IMR-90 (cell line): ENCODE data around the gene ESPL1. TPM values are rescaled to one million over a fixed set of nuclear protein-coding genes. Genes with fewer than 3 reads are reported as not detected.

ENCODE experiments used
- ATAC-seq: fragments of 200-7000 bp; cut with Tn5 transposase; 2 replicates; pipeline ENCODE4 v1.9.1; 2020; ENCODE audit warnings: low read depth, mild to moderate bottlenecking, moderate library complexity
- BruUV-seq: library from RNA; stranded (reverse); fragments of 400-500 nt; replicated peaks from 2 replicates; lab custom pipeline; 2021; lab: Mats Ljungman, UMichigan
- CTCF ChIA-PET: fragments of 300-600 bp; formaldehyde crosslinking; extraction: SDS; loops from one replicate; lab custom pipeline; 2021; ENCODE audit warnings: antibody characterized with exemption; lab: Yijun Ruan, JAX
- POLR2A ChIA-PET: fragments of 300-600 bp; sonication (Branson Sonifier 250); formaldehyde crosslinking; loops from one replicate; lab custom pipeline; 2022; ENCODE audit warnings: antibody characterized with exemption; ENCODE audit not compliant: unreplicated experiment; lab: Charles Lee
- DNase-seq: peaks from one replicate; pipeline ENCODE4 v3.0.0; 2013
- H2AFZ ChIP-seq: replicated peaks from 2 replicates; pipeline ENCODE3; 2013; ENCODE audit warnings: low read length, mild to moderate bottlenecking; ENCODE audit not compliant: poor library complexity
- H2AK5ac ChIP-seq: 2 replicates; pipeline ENCODE4 v1.6.1; 2013; ENCODE audit warnings: low read depth, low read length, inconsistent platforms
- H2AK9ac ChIP-seq: replicated peaks from 2 replicates; pipeline ENCODE3; 2013; ENCODE audit warnings: mild to moderate bottlenecking, low read depth, low read length, moderate library complexity; ENCODE audit not compliant: poor library complexity
- H2BK120ac ChIP-seq: 2 replicates; pipeline ENCODE4 v1.6.1; 2013; ENCODE audit warnings: low read depth, low read length, inconsistent platforms
- H2BK15ac ChIP-seq: 3 replicates; pipeline ENCODE4 v1.6.1; 2013; ENCODE audit warnings: low read depth, low read length, inconsistent platforms
- H2BK20ac ChIP-seq: 2 replicates; pipeline ENCODE4 v1.6.1; 2013; ENCODE audit warnings: low read depth, mild to moderate bottlenecking, inconsistent platforms, low read length, moderate library complexity
- H2BK5ac ChIP-seq: 2 replicates; pipeline ENCODE4 v1.6.1; 2013; ENCODE audit warnings: mild to moderate bottlenecking, low read depth, low read length, inconsistent platforms; ENCODE audit not compliant: poor library complexity, severe bottlenecking
- H3K14ac ChIP-seq: replicated peaks from 2 replicates; pipeline ENCODE4 v1.6.1; 2013; ENCODE audit warnings: low read depth, low read length, inconsistent platforms
- H3K18ac ChIP-seq: 2 replicates; pipeline ENCODE4 v1.6.1; 2013; ENCODE audit warnings: low read depth, low read length, control low read depth
- H3K23ac ChIP-seq: 2 replicates; pipeline ENCODE4 v1.6.1; 2013; ENCODE audit warnings: low read depth, low read length, inconsistent platforms
- H3K27ac ChIP-seq: 2 replicates; pipeline ENCODE4 v1.5.1; 2013; ENCODE audit warnings: mild to moderate bottlenecking, control low read depth, low read length; ENCODE audit not compliant: insufficient read depth
- H3K27me3 ChIP-seq: 2 replicates; pipeline ENCODE4 v1.6.1; 2013; ENCODE audit warnings: low read length; ENCODE audit not compliant: control insufficient read depth, insufficient read depth
- H3K36me3 ChIP-seq: 2 replicates; pipeline ENCODE4 v1.6.1; 2013; ENCODE audit warnings: low read length, mixed read lengths; ENCODE audit not compliant: control insufficient read depth, insufficient read depth
- H3K4ac ChIP-seq: 2 replicates; pipeline ENCODE4 v1.6.1; 2013; ENCODE audit warnings: low read depth, low read length, inconsistent platforms
- H3K4me1 ChIP-seq: 2 replicates; pipeline ENCODE4 v1.6.1; 2013; ENCODE audit warnings: low read length, mixed read lengths; ENCODE audit not compliant: control insufficient read depth, insufficient read depth
- H3K4me2 ChIP-seq: 2 replicates; pipeline ENCODE4 v1.6.1; 2013; ENCODE audit warnings: low read depth, mild to moderate bottlenecking, control low read depth, low read length, moderate library complexity
- H3K4me3 ChIP-seq: 2 replicates; pipeline ENCODE4 v1.5.1; 2013; ENCODE audit warnings: low read depth, mild to moderate bottlenecking, control low read depth, low read length, moderate library complexity; ENCODE audit not compliant: insufficient read depth
- H3K56ac ChIP-seq: 2 replicates; pipeline ENCODE4 v1.6.1; 2013; ENCODE audit warnings: low read length, inconsistent platforms; ENCODE audit not compliant: insufficient read depth; ENCODE audit errors: extremely low read depth
- H3K79me1 ChIP-seq, 2 experiments: 2 replicates each; pipeline ENCODE4 v1.6.1; 2013; ENCODE audit warnings: low read length in 2 of 2, inconsistent platforms in 1 of 2, low read depth in 1 of 2
- H3K9ac ChIP-seq: 2 replicates; pipeline ENCODE4 v1.6.1; 2013; ENCODE audit warnings: low read depth, low read length, control low read depth
- H3K9me1 ChIP-seq: 2 replicates; pipeline ENCODE4 v1.6.1; 2013; ENCODE audit warnings: low read length, inconsistent platforms; ENCODE audit not compliant: insufficient read depth
- H3K9me3 ChIP-seq: 2 replicates; pipeline ENCODE4 v1.6.1; 2013; ENCODE audit warnings: low read length; ENCODE audit not compliant: control insufficient read depth, insufficient read depth
- H4K20me1 ChIP-seq: 2 replicates; pipeline ENCODE4 v1.6.1; 2013; ENCODE audit warnings: low read length, inconsistent platforms; ENCODE audit not compliant: insufficient read depth
- H4K5ac ChIP-seq: 2 replicates; pipeline ENCODE4 v1.6.1; 2013; ENCODE audit warnings: mild to moderate bottlenecking, low read depth, low read length, control low read depth
- H4K8ac ChIP-seq, 2 experiments: 2 replicates each; pipeline ENCODE4 v1.6.1; 2013; ENCODE audit warnings: low read depth in 2 of 2, low read length in 2 of 2, control low read depth in 1 of 2, inconsistent platforms in 1 of 2
- H4K91ac ChIP-seq: 2 replicates; pipeline ENCODE4 v1.6.1; 2013; ENCODE audit warnings: low read depth, low read length, inconsistent platforms; ENCODE audit not compliant: insufficient read depth
- NFE2L2 ChIP-seq: fragments of 150-350 bp; IDR thresholded peaks from 2 replicates; pipeline ENCODE4 v1.6.1; 2016; ENCODE audit warnings: low read depth, mild to moderate bottlenecking, low read length
- POLR2A ChIP-seq: IDR thresholded peaks from 2 replicates; pipeline ENCODE4 v1.6.1; 2012; ENCODE audit warnings: mild to moderate bottlenecking, low read depth, low read length
- RFX5 ChIP-seq: IDR thresholded peaks from 2 replicates; pipeline ENCODE4 v1.8.0; 2012; ENCODE audit warnings: low read depth, mild to moderate bottlenecking, low read length, moderate library complexity
- WGBS, 2 experiments: methylation state at CpG; one replicate each; pipeline versions ENCODE4 v1.1.5 to v1.1.7; 2013; ENCODE audit warnings: missing lambda C conversion rate in 2 of 2; ENCODE audit not compliant: insufficient read length in 1 of 2; ENCODE audit errors: extremely low coverage in 2 of 2; 5-methylcytosine and 5-hydroxymethylcytosine counted together
- dilution Hi-C: fragments of 300-500 bp; cut with HindIII; formaldehyde crosslinking; loops from one replicate; pipeline ENCODE4 v1.14.3; 2018; ENCODE audit warnings: low sequenced_read_pairs; ENCODE audit not compliant: unreplicated experiment
- in situ Hi-C: fragments of 300-500 bp; cut with MboI; formaldehyde crosslinking; loops from 3 replicates; pipeline ENCODE4 v1.14.3; 2019; ENCODE audit warnings: low sequenced_read_pairs, inconsistent platforms, mixed read lengths
- intact Hi-C: fragments of 100-400 bp; cut with micrococcal nuclease; formaldehyde crosslinking; loops from 2 replicates; pipeline ENCODE4 v1.10.0; 2022
- polyA plus RNA-seq, 3 experiments: library from polyadenylated mRNA; depleted of rRNA; stranded (reverse); fragments of >200 nt; gene quantifications; 2 replicates each; pipeline ENCODE4 v1.2.3, GENCODE V29; 2012; ENCODE audit warnings: low replicate concordance in 1 of 3
- total RNA-seq: library from RNA; depleted of rRNA; stranded (reverse); fragments of >200 nt; gene quantifications from 2 replicates; pipeline ENCODE4 v1.2.3, GENCODE V29; 2012

Gene ESPL1
- total and polyA plus RNA-seq, 2 of the 4 experiments (the other 2 are of a cell fraction), result 6.5 to 9.2 TPM

- DNase-seq, result no peak
Measured at GRCh38 chr12:53224897-53225634, 43.0 kb upstream of the ESPL1 start.

More at GRCh38 chr12:53224897-53225634, 43.0 kb upstream of the ESPL1 start:
- ChIA-PET POLR2A (no interaction called here), CTCF (no interaction called here)
- H4K20me1 ChIP-seq, result peaks cover 4% of the 10 kb centered on the region
- no peak overlapping the region; the same call in none of the 2 replicates for H2AK5ac ChIP-seq
- H3K4me3 ChIP-seq, result no peak overlapping the region
- 0 out of 2 replicates have a peak overlapping the region, but pooled peaks have one; percentile 9 for H2BK20ac ChIP-seq
- no peaks in the 10 kb centered on the region for H3K9me3 ChIP-seq
- peaks cover 0 to 38% of the 10 kb centered on the region in 2 experiments; a peak in 2 of 4 replicates for H3K79me1 ChIP-seq
- H3K18ac ChIP-seq, result no peak overlapping the region
- H3K9ac ChIP-seq, result no peak overlapping the region
- H3K27ac ChIP-seq, result peak overlapping the region; percentile 37; the same call in 1 of the 2 replicates
- no peak overlapping the region for H2BK15ac ChIP-seq
- no TSS peak for BruUV-seq
- H3K9me1 ChIP-seq, result peaks cover 26% of the 10 kb centered on the region
- dilution Hi-C loops, result no loop called here
- TF ChIP-seq POLR2A, result no peak
- TF ChIP-seq RFX5, result no peak
- no peak for TF ChIP-seq NFE2L2
- no peaks in the 10 kb centered on the region for H3K27me3 ChIP-seq
- no peak overlapping the region for H3K23ac ChIP-seq
- no peak overlapping the region for H2BK120ac ChIP-seq
- H3K36me3 ChIP-seq, result peaks cover 4% of the 10 kb centered on the region; the same call in 1 of the 2 replicates
- peak overlapping the region in 1 of 2 experiments; percentile 42; a peak in 2 of 4 replicates for H4K8ac ChIP-seq
- H3K56ac ChIP-seq, result no peak overlapping the region
- peaks cover 32% of the 10 kb centered on the region for H3K4me1 ChIP-seq
- in situ Hi-C loops, result no loop called here
- no peak overlapping the region for H2AFZ ChIP-seq
- no peak overlapping the region for H4K91ac ChIP-seq
- WGBS, 2 experiments, result 74% methylated on average over 5 of the region's 10 CpGs; no CpG with 5 or more reads in 1 of the 2 experiments
- intact Hi-C loops, result no loop called here
- ATAC-seq, result no peak
- H2AK9ac ChIP-seq, result peak overlapping the region; percentile 71
- no peak overlapping the region for H3K4me2 ChIP-seq
- 0 out of 2 replicates have a peak overlapping the region, but pooled peaks have one; percentile 32 for H3K14ac ChIP-seq
- peak overlapping the region; percentile 54 for H3K4ac ChIP-seq
- H4K5ac ChIP-seq, result no peak overlapping the region; the same call in 1 of the 2 replicates
- H2BK5ac ChIP-seq, result peak overlapping the region; percentile 7
